AG09319 (cell line): ENCODE measurements around the gene TAF10.

Source experiments
- DNase-seq: peaks from one replicate; pipeline ENCODE4 v3.0.0-alpha.2; 2010; ENCODE audit warnings: low read depth; ENCODE audit errors: extremely low read depth
- CTCF ChIP-seq: IDR thresholded peaks from 2 replicates; pipeline ENCODE4 v1.5.1; 2011; ENCODE audit warnings: low read depth, mild to moderate bottlenecking, inconsistent platforms, low read length, moderate library complexity

The TAF10 gene

GRCh38 chr11:6628526-6628925 lies 16.5 kb upstream of the TAF10 start:
- TF ChIP-seq CTCF: no peak
- DNase-seq: no peak

- no peak for TF ChIP-seq CTCF
- DNase-seq: no peak
These were observed 15.8 kb upstream of the TAF10 start for GRCh38 chr11:6627762-6628241.

GRCh38 chr11:6626971-6627761 lies 15.2 kb upstream of the TAF10 start:
- DNase-seq: no peak
- TF ChIP-seq CTCF: no peak

GRCh38 chr11:6625832-6626420 lies 13.9 kb upstream of the TAF10 start:
- TF ChIP-seq CTCF: no peak
- no peak for DNase-seq

DNA sequence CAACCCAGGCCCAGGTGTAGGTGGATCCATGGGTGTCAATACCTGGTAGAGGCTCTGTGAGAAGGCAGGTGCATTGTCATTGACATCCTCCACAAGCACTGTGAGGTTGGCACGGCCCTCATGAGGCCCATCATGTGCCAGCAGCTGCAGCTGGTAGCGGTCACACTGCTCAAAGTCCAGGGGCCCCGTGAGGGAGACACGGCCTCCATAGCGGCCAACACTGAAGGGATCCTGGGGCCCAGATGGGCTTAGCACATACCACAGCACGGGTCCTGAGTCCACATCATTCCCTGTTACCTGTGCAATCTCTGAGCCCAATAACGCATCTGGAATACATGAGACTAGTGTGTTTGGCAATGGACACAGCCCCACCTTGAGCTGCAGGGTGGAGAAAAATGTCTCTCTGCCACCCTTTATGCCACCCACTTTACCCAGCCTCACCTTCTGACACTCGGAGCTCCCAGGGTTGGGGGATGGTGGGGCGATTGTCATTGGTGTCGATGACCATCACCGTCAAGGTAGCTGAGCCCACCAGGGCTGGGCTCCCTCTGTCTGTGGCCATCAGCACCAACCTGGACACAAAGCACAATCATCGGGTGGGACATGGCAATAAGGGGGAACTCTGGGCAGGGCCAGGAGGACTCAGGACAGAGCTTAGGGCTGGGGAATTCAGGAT lies 13.3 kb upstream of the TAF10 start:
- TF ChIP-seq CTCF: no peak

GRCh38 chr11:6623391-6624363 lies 11.7 kb upstream of the TAF10 start:
- TF ChIP-seq CTCF: no peak
- no peak for DNase-seq

More for the DNA sequence above, 13.3 kb upstream of the TAF10 start:
- DNase-seq: no peak
